GM23338 (cell line): ENCODE measurements around the gene SNRNP35.

Experiments
- CREB1 ChIP-seq: fragments of 250-450 bp; sonication (Bioruptor Pico); IDR thresholded peaks from 2 replicates; pipeline ENCODE4 v1.5.0; 2020; ENCODE audit warnings: low read depth, mild to moderate bottlenecking, moderate library complexity
- CTCF ChIP-seq, 2 experiments: fragments of 200-600 bp in 1 of 2; sonication (generic) in 1 of 2; conservative IDR thresholded peaks; 2 replicates each; pipeline versions ENCODE4 v1.5.1 to v1.6.1; 2016 to 2017; ENCODE audit warnings: antibody characterized with exemption in 2 of 2, low read depth in 2 of 2, mild to moderate bottlenecking in 2 of 2, moderate library complexity in 1 of 2
- ETS1 ChIP-seq: IDR thresholded peaks from 2 replicates; pipeline ENCODE4 v1.6.1; 2016; ENCODE audit warnings: antibody characterized with exemption
- EZH2 ChIP-seq: fragments of 200-600 bp; sonication (generic); IDR thresholded peaks from one replicate; pipeline ENCODE4 v1.8.0; 2017; ENCODE audit warnings: antibody characterized with exemption, mild to moderate bottlenecking, low read depth; ENCODE audit not compliant: unreplicated experiment
- EZH2phosphoT487 ChIP-seq: fragments of 200-600 bp; sonication (generic); IDR thresholded peaks from one replicate; pipeline ENCODE4 v1.8.1; 2018; ENCODE audit warnings: antibody characterized with exemption; ENCODE audit not compliant: unreplicated experiment
- JUNB ChIP-seq: IDR thresholded peaks from one replicate; pipeline ENCODE4 v1.6.1; 2016; ENCODE audit warnings: antibody characterized with exemption; ENCODE audit not compliant: unreplicated experiment
- NANOG ChIP-seq: IDR thresholded peaks from 2 replicates; pipeline ENCODE4 v1.6.1; 2016; ENCODE audit warnings: antibody characterized with exemption, borderline replicate concordance
- POLR2AphosphoS5 ChIP-seq: IDR thresholded peaks from 2 replicates; pipeline ENCODE4 v1.6.1; 2016; ENCODE audit warnings: antibody characterized with exemption, low read depth
- REST ChIP-seq: IDR thresholded peaks from one replicate; pipeline ENCODE4 v1.6.1; 2018; ENCODE audit warnings: antibody characterized with exemption; ENCODE audit not compliant: unreplicated experiment
- ZNF331 ChIP-seq: fragments of 250-450 bp; sonication (Bioruptor Pico); IDR thresholded peaks from 2 replicates; pipeline ENCODE4 v1.5.0; 2020; ENCODE audit warnings: low read depth, mild to moderate bottlenecking, moderate library complexity
- ZNF462 ChIP-seq: fragments of 250-450 bp; sonication (Bioruptor Pico); IDR thresholded peaks from 2 replicates; pipeline ENCODE4 v1.5.0; 2020; ENCODE audit warnings: mild to moderate bottlenecking, moderate library complexity

- no peak for TF ChIP-seq EZH2
- no peak for TF ChIP-seq CTCF (conservative IDR thresholded peaks at IDR 0.05; ENCODE audit: low read depth in 2 of 2)
- no peak for TF ChIP-seq POLR2AphosphoS5
- TF ChIP-seq ETS1: no peak
- TF ChIP-seq REST: no peak
- TF ChIP-seq EZH2phosphoT487: no peak
- no peak for TF ChIP-seq CREB1 (CRISPR knock-in tag)
- TF ChIP-seq JUNB: no peak
- no peak for TF ChIP-seq NANOG
- TF ChIP-seq ZNF462 (CRISPR knock-in tag): no peak
- TF ChIP-seq ZNF331: no peak
These were observed 22.3 kb upstream of the SNRNP35 start for GRCh38 chr12:123435636-123436016.
